GM18526 (cell line): ENCODE measurements around the gene PROK2.

Source experiments
- POLR2A ChIP-seq: IDR thresholded peaks from 3 replicates; pipeline ENCODE4 v1.6.1; 2011; ENCODE audit not compliant: insufficient read length; ENCODE audit errors: extremely low read depth

The PROK2 gene

GRCh38 chr3:71728632-71729342 lies 56.2 kb downstream of the PROK2 start:
- TF ChIP-seq POLR2A, result no peak

DNA sequence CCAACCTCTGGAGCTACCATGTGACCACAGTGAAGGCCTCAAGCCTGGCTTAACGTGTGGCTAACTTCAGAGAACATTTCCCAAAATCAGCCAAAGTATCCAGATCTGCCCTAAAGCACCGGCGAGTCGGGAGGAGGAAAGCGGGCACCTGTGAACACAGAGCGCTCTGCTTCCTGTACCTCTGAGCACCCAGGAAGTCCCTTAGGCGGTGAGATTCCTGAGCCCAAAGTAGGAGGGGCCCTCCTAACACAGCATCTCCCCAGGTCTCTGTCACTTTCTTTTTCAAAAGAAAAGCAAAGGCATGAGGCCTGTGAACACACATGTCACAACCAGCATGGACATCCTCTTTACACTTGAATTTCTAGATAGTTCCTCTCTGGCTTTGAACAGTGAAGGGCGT lies 58.8 kb downstream of the PROK2 start:
- no peak for TF ChIP-seq POLR2A

DNA sequence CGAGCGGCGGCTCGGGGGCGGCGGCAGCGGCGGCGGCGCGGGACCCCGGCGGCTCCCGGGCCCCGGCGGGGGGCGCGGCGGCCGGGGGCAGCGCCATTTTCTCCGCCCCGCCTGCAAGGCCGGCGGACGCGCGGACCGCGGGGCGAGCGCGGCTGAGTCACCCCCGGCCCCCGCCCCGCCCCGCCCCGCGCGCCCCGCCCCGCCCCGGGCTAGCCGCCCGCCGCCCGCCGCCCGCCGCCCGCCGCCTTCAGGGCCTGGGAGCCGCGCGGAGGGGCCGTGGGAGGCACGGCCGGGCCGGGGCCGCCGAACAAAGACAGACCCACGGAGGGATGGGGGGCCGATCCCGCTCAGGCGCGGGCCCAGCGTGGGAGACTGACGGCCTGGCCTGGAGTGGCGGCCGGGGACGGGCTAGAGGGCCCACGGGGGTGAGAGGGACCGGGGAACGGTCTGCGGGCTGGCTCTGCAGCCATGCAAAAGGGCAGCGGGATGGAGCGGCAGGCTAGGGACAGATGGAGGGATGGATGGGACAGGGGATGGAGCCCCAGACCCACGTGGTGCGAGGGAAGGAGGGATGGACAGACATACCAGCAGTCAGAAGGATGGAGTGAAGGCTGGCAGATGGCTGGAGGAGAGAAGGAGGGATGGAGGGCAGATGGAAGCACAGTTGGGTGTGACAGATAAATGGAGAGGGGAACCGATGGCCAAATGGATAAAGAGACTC lies 59.5 kb downstream of the PROK2 start, which contains the start of gene EIF4E3:
Gene EIF4E3 (minus strand): TSS at position 132 of the 721 bp plus-strand sequence. CDS start 35 bp downstream, at position 97.
- no peak for TF ChIP-seq POLR2A

DNA sequence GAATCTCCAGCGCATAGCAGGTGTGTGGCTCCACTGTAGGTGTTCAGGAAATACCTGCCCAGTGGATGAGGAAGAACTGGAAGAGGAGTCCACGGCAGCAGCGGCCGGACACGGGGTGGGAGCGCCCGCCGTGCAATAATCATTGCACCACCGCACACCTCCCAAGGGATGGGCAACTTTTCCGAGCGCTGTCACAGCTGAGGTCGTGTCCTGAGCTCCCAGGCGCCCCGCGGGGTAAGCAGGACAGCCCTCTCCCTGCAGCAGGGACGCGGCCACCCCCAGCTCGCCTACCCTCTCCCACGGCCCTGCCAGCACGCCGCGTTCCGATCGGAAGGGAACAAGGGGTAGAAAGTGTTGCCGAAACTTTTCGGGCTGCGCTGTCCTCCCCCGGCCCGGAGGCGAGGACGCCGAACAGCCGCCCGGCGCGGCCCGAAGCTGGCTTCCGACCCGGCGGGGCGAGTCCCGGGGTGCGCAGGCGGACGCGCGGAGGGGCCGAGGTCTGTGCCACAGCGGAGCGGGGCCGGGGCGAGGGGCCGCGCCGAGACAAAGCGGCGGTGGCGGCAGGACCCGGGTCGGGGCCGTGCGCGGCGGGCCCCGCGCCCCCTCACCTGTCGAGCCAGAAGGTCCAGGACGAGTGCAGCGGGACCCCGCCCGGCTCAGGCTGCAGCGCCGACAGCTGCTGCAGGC lies 60.2 kb downstream of the PROK2 start:
- TF ChIP-seq POLR2A, result no peak

DNA sequence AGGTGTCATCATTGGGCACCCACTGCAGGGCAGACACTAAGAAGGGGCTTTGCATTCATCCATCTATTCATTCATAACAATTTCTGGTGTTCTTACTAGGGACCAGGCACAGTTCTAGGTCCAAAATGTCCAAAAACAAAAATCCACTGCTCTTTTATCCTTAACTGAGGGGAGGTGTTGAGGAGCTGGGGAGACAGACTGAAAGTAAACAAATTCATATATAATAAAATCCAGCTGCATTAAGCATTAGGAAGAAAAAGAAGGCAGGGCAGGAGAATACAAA lies 60.8 kb downstream of the PROK2 start:
- no peak for TF ChIP-seq POLR2A

DNA sequence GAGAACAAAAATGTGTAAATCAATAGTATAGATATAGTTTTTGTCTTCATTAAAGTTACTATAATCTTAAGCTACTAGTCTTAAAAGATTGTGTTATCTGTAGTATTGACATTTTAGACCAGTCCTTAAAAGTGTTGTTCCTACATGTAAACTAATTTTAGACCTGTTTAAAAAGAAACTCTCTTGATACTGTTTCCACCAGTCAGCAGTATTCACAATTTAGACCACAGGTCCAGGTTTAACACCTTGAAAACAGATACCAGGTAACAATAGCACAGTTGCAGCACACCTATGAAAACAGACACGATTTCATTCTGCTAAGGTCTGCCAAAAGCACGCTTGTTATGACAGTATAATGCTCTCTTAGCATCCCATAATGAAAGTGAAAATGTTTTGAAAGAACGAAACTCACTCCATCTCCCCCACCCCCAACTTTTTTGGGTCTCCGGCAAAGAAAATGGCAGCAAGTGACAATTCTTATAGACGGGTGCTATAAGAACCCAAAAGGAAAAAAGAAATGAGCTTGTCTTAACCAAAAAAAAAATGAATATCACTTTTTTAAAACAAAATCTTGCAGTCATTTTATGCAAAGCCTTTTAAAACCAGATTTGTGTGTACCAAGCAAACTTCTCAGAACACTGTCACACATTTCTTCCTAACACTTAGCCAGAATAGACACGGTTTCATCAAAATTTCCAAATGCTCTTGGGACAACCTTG lies 61.3 kb downstream of the PROK2 start:
- TF ChIP-seq POLR2A, result no peak

- no peak for TF ChIP-seq POLR2A
Measured at GRCh38 chr3:71722693-71723092, 62.3 kb downstream of the PROK2 start.
